CD4-positive, CD25-positive, alpha-beta regulatory T cell (primary cell): ENCODE data around the gene MDM4. TPM values are rescaled to one million over a fixed set of nuclear protein-coding genes. Genes with fewer than 3 reads are reported as not detected.
A peak's percentile ranks its signal among the peaks of the same experiment; 100 is the strongest.
"Not testable (repeated sequence)": the region's sequence is repeated elsewhere in the genome, so short reads cannot be mapped to it uniquely, and the experiment has no call there.

Experiments used
- ATAC-seq, 2 donors: fragments of 150-1000 bp; cut with Tn5 transposase; one replicate each; pipeline ENCODE4 v1.10.0; 2021; ENCODE audit warnings: low read depth in 2 of 2, moderate number of reproducible peaks in 2 of 2, moderate library complexity in 1 of 2
- DNase-seq, 3 donors: peaks; one replicate each; pipeline versions ENCODE4 v3.0.0 to v3.0.0-alpha.2; 2012 to 2022; ENCODE audit warnings: mixed read lengths in 1 of 3
- H3K27ac ChIP-seq: one replicate; pipeline ENCODE4 v1.7.0; 2013; ENCODE audit warnings: mild to moderate bottlenecking, low read length; ENCODE audit not compliant: insufficient read depth, poor library complexity, severe bottlenecking
- H3K27me3 ChIP-seq: one replicate; pipeline ENCODE4 v1.7.0; 2013; ENCODE audit warnings: low read length; ENCODE audit not compliant: control insufficient read depth, insufficient read depth
- H3K36me3 ChIP-seq: one replicate; pipeline ENCODE4 v1.7.0; 2013; ENCODE audit warnings: mild to moderate bottlenecking, low read length, moderate library complexity; ENCODE audit not compliant: control insufficient read depth, insufficient read depth
- H3K4me1 ChIP-seq: 2 replicates; pipeline ENCODE4 v1.7.0; 2013; ENCODE audit warnings: mild to moderate bottlenecking, low read length; ENCODE audit not compliant: insufficient read depth, control insufficient read depth, poor library complexity, severe bottlenecking
- H3K4me3 ChIP-seq: one replicate; pipeline ENCODE4 v1.7.0; 2013; ENCODE audit warnings: low read depth, mild to moderate bottlenecking, low read length, moderate library complexity
- H3K9me3 ChIP-seq, 2 experiments: 1 replicate in 1 of 2; 2 replicates in 1 of 2; pipeline ENCODE4 v1.7.0; 2013; ENCODE audit warnings: low read length in 2 of 2, mild to moderate bottlenecking in 1 of 2, moderate library complexity in 1 of 2; ENCODE audit not compliant: control insufficient read depth in 2 of 2
- H3K27ac Mint-ChIP-seq, 3 donors: one replicate each; pipeline ENCODE4 v1.8.0; 2020 to 2022; ENCODE audit warnings: mild to moderate bottlenecking in 3 of 3, mixed read lengths in 3 of 3, moderate library complexity in 2 of 3
- H3K27me3 Mint-ChIP-seq: one replicate; pipeline ENCODE4 v1.8.0; 2022; ENCODE audit warnings: mild to moderate bottlenecking, mixed read lengths
- H3K36me3 Mint-ChIP-seq: one replicate; pipeline ENCODE4 v1.8.0; 2020; ENCODE audit warnings: mixed read lengths
- H3K4me1 Mint-ChIP-seq, 4 donors: one replicate each; pipeline ENCODE4 v1.8.0; 2020 to 2022; ENCODE audit warnings: mixed read lengths in 4 of 4, mild to moderate bottlenecking in 1 of 4
- H3K4me3 Mint-ChIP-seq, 4 donors: one replicate each; pipeline ENCODE4 v1.8.0; 2020 to 2022; ENCODE audit warnings: mild to moderate bottlenecking in 4 of 4, mixed read lengths in 4 of 4, moderate library complexity in 3 of 4
- H3K9me3 Mint-ChIP-seq, 7 donors: one replicate each; pipeline ENCODE4 v1.8.0; 2020 to 2022; ENCODE audit warnings: mixed read lengths in 7 of 7, mild to moderate bottlenecking in 3 of 7, moderate library complexity in 2 of 7
- polyA plus RNA-seq, 4 donors: library from polyadenylated mRNA; unstranded; fragments of 300-500 nt; fragmentation: Illumina TruSeq; gene quantifications; one replicate each; pipeline ENCODE4 v1.2.3, GENCODE V29; 2021
- total RNA-seq: library from RNA; stranded (reverse); gene quantifications from one replicate; pipeline ENCODE4 v1.2.3, GENCODE V29; 2022

MDM4 gene
- total and polyA plus RNA-seq, 5 donors from 2014 or later = 10.0 to 263 (median 11.7) TPM

GRCh38 chr1:204509186-204509635 is 7.0 kb upstream of the MDM4 start:
- no peaks in the 10 kb centered on the region for H3K27me3 ChIP-seq
- Mint-ChIP-seq H3K4me1 (peaks cover 20 to 55% (median 42%) of the 10 kb centered on the region in 4 donors), H3K36me3 (peaks cover 10% of the 10 kb centered on the region), H3K4me3 (peak overlapping the region in 3 of 4 donors; percentile 19 to 73 (median 39)), H3K27ac (peak overlapping the region in 1 of 3 donors; percentile 71), H3K9me3 (peaks cover 0 to 8% (median 5%) of the 10 kb centered on the region in 7 donors), H3K27me3 (peaks cover 20% of the 10 kb centered on the region)
- DNase-seq = no peak
- no peaks in the 10 kb centered on the region for H3K36me3 ChIP-seq
- ATAC-seq = no peak
- H3K9me3 ChIP-seq = no peaks in the 10 kb centered on the region
- H3K27ac ChIP-seq = no peak overlapping the region
- H3K4me3 ChIP-seq = no peak overlapping the region
- H3K4me1 ChIP-seq = peaks cover 28% of the 10 kb centered on the region

GRCh38 chr1:204511366-204511765 is 4.8 kb upstream of the MDM4 start:
- Mint-ChIP-seq H3K36me3 (peaks cover 7% of the 10 kb centered on the region), H3K9me3 (peaks cover 0 to 6% (median 4%) of the 10 kb centered on the region in 7 donors), H3K4me3 (peak overlapping the region in 3 of 4 donors; percentile 42 to 63 (median 43)), H3K27me3 (peaks cover 10% of the 10 kb centered on the region), H3K4me1 (peaks cover 18 to 50% (median 33%) of the 10 kb centered on the region in 4 donors), H3K27ac (peak overlapping the region in 1 of 3 donors; percentile 67)
- Histone ChIP-seq H3K27ac (no peak overlapping the region), H3K4me3 (no peak overlapping the region), H3K4me1 (peaks cover 37% of the 10 kb centered on the region), H3K9me3 (no peaks in the 10 kb centered on the region), H3K36me3 (no peaks in the 10 kb centered on the region), H3K27me3 (no peaks in the 10 kb centered on the region)
- ATAC-seq (no peak), DNase-seq (no peak)

- ATAC-seq = peak in 1 of 2 donors; percentile 12
- H3K36me3 ChIP-seq = no peaks in the 10 kb centered on the region
- Mint-ChIP-seq H3K9me3 (no peaks in the 10 kb centered on the region), H3K4me1 (peaks cover 11 to 45% (median 25%) of the 10 kb centered on the region in 4 donors), H3K27ac (peak overlapping the region; percentile 99 to 100 (median 100)), H3K4me3 (peak overlapping the region; percentile 91 to 98 (median 96)), H3K27me3 (no peaks in the 10 kb centered on the region), H3K36me3 (peaks cover under 1% of the 10 kb centered on the region)
- peak; percentile 26 to 86 (median 65) for DNase-seq
- no peaks in the 10 kb centered on the region for H3K27me3 ChIP-seq
- peak overlapping the region; percentile 94 for H3K27ac ChIP-seq
- no peaks in the 10 kb centered on the region for H3K9me3 ChIP-seq
- peak overlapping the region; percentile 75 for H3K4me3 ChIP-seq
- H3K4me1 ChIP-seq = peaks cover 44% of the 10 kb centered on the region
Observed at GRCh38 chr1:204513117-204513716, 3.0 kb upstream of the MDM4 start.

- H3K4me3 Mint-ChIP-seq = peak overlapping the region; percentile 11 to 37 (median 29)
- H3K4me1 Mint-ChIP-seq = peaks cover 16 to 61% (median 33%) of the 10 kb centered on the region in 4 donors
- peaks cover 12% of the 10 kb centered on the region for H3K36me3 Mint-ChIP-seq
- H3K9me3 Mint-ChIP-seq = no peaks in the 10 kb centered on the region
- no peaks in the 10 kb centered on the region for H3K27me3 Mint-ChIP-seq
- ATAC-seq (no peak), DNase-seq (no peak)
- H3K27ac ChIP-seq = no peak overlapping the region
- H3K36me3 ChIP-seq = peaks cover 3% of the 10 kb centered on the region
- H3K4me3 ChIP-seq = no peak overlapping the region
- peak overlapping the region in 2 of 3 donors; percentile 26 to 59 for H3K27ac Mint-ChIP-seq
- peaks cover 60% of the 10 kb centered on the region for H3K4me1 ChIP-seq
- no peaks in the 10 kb centered on the region for H3K9me3 ChIP-seq
- H3K27me3 ChIP-seq = no peaks in the 10 kb centered on the region
Observed at GRCh38 chr1:204514828-204515227, 1.4 kb upstream of the MDM4 start.

- H3K27me3 ChIP-seq, H3K27me3 Mint-ChIP-seq, H3K4me3 Mint-ChIP-seq, H3K36me3 ChIP-seq, H3K27ac Mint-ChIP-seq, H3K9me3 Mint-ChIP-seq, DNase-seq, H3K9me3 ChIP-seq, ATAC-seq: not testable (repeated sequence)
- H3K36me3 Mint-ChIP-seq = peaks cover 21% of the 10 kb centered on the region
- Histone ChIP-seq H3K4me3 (peak overlapping the region; percentile 92), H3K4me1 (peaks cover 84% of the 10 kb centered on the region), H3K27ac (peak overlapping the region; percentile 99)
- peaks cover 21 to 76% (median 45%) of the 10 kb centered on the region in 4 donors for H3K4me1 Mint-ChIP-seq
Observed at GRCh38 chr1:204517382-204517781, 1.2 kb downstream of the MDM4 start.

GRCh38 chr1:204520834-204521709 is 4.9 kb downstream of the MDM4 start:
- Mint-ChIP-seq H3K4me3 (peak overlapping the region; percentile 5 to 84 (median 78)), H3K4me1 (peaks cover 16 to 75% (median 50%) of the 10 kb centered on the region in 4 donors), H3K27me3 (no peaks in the 10 kb centered on the region), H3K27ac (peak overlapping the region; percentile 88 to 98 (median 94)), H3K36me3 (peaks cover 35% of the 10 kb centered on the region), H3K9me3 (peaks cover 0 to 8% (median 4%) of the 10 kb centered on the region in 7 donors)
- H3K4me1 ChIP-seq = peaks cover 72% of the 10 kb centered on the region
- H3K27me3 ChIP-seq = no peaks in the 10 kb centered on the region
- peak overlapping the region; percentile 88 for H3K27ac ChIP-seq
- DNase-seq (peak; percentile 66 to 93 (median 81)), ATAC-seq (peak; percentile 70 to 74)
- peaks cover 2 to 4% of the 10 kb centered on the region in 2 experiments for H3K9me3 ChIP-seq
- H3K36me3 ChIP-seq = peaks cover 28% of the 10 kb centered on the region
- H3K4me3 ChIP-seq = peak overlapping the region; percentile 84

GRCh38 chr1:204521941-204522521 is 5.8 kb downstream of the MDM4 start:
- H3K9me3 ChIP-seq, H3K9me3 Mint-ChIP-seq, H3K27me3 Mint-ChIP-seq, ATAC-seq, DNase-seq, H3K27me3 ChIP-seq: not testable (repeated sequence)
- Mint-ChIP-seq H3K27ac (peak overlapping the region; percentile 88 to 98 (median 94)), H3K36me3 (peaks cover 40% of the 10 kb centered on the region), H3K4me1 (peaks cover 16 to 82% (median 52%) of the 10 kb centered on the region in 4 donors), H3K4me3 (peak overlapping the region; percentile 48 to 84 (median 72))
- Histone ChIP-seq H3K4me1 (peaks cover 67% of the 10 kb centered on the region), H3K4me3 (peak overlapping the region; percentile 84), H3K27ac (peak overlapping the region; percentile 88), H3K36me3 (peaks cover 37% of the 10 kb centered on the region)
